ENCODE data around the gene ETNK2.

The ETNK2 gene

GRCh38 chr1:204147406-204148383 is 4.1 kb downstream of the ETNK2 start:
- ATAC-seq, result no peak

- ATAC-seq, result no peak
Observed at GRCh38 chr1:204146965-204147364, 4.9 kb downstream of the ETNK2 start.

- no peak for ATAC-seq
Observed at GRCh38 chr1:204146309-204146708, 5.5 kb downstream of the ETNK2 start.

GRCh38 chr1:204145033-204145504 is 6.8 kb downstream of the ETNK2 start:
- ATAC-seq, result no peak

- ATAC-seq, result no peak
Observed at GRCh38 chr1:204143276-204144041, 8.4 kb downstream of the ETNK2 start.

DNA sequence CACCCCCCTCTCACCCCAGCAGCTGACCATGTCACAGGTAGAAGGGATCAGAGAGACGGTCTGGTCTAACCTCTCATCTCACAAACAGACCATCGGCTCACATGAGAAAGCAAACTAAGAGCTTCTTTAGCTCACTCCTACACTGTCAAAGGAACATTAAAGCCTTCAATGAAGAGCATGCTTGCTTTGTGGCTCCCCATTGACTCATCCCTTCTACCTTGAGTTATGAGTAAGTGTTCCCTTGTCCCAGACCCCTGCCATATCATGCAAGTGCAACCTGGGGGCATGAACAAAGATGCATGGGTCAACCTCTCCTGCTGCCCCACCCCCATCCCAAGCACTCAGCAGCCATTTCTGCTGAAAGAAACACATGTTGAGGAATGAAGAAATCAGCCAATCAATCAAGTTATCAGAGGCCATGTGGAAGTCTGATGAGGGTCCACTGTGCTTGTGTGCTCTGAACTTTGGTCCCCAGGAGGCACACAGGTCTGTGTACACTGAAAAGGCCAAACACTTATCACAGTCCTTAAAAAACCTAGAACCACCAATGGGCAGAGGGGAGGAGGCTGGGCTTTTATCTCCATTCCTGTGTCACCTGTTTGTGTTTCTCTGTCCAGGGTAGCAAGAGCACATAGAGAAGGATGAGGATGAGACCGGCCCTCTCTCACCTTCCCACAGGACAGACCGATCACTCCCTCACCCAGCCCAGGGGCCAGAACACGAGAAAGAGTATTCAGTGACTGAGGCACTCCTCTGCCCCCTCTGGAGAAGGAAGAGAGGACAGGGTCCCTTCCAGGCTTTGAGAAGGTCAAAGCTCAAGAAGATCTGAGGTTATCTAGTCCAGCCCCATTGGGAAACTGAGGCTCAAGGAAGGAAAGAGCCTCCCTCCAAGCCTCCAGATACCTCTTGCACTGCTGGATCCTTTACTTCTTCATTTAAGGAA is 9.5 kb downstream of the ETNK2 start:
- no peak for ATAC-seq

DNA sequence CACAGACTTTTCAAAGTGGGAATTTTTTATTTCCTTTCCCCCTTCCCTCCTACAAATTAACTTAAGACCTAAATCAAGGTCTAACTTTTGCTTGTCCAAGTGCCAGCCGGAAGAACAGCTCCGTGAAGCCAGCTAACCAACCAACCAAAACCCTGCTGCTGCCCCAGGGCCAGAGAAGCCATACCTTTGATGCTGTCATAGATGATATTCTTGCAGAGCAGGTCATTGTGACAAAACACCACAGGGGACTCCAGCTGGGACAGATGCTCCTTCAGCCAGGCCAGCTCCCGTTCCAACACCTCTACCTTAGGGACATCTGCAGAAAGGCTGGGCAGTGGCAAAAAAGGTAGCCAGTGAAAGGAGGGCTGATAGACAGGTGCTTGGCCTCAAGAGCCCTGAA is 10.7 kb downstream of the ETNK2 start:
- ATAC-seq, result no peak

GRCh38 chr1:204139952-204140351 is 11.9 kb downstream of the ETNK2 start:
- no peak for ATAC-seq

DNA sequence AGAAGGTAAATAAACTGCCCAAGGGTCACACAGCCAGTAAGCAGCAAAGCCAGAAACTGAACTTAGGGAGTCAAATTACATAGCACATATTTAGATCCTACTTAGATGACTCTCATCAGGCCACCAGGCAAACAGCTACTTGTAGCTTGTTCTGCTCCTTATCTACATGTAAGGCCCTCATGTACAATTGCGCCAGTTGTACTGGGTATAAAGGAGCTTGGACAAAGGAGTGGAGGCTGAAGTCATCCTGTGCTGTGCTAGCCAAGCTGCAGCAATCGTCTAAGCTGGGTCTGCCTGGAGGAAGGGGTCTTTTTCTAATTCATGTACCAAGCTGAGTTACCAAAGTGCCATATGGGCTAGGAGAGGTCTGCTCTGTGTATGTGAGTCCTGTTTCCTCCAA is 12.8 kb downstream of the ETNK2 start:
- no peak for ATAC-seq

DNA sequence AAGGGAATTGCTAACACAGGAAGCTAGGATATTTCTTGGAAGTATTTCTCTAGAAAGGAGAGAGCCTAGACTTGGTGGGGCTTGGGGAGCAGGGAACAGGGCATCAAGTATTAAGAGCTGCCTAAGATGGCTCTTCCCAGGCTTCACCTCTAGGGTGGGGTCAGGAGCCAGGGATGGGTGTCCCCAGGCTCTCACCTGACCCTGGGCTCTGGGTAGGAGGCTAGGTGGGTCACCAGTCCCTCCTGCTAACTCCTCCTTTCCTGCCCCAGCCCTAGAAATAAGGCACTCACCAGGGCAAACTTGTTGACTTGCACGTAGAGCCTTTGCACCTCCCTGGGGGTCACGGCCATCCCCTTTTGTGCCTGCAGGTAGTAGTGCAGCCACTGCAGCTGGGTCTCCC is 15.0 kb downstream of the ETNK2 start:
- ATAC-seq, result no peak

DNA sequence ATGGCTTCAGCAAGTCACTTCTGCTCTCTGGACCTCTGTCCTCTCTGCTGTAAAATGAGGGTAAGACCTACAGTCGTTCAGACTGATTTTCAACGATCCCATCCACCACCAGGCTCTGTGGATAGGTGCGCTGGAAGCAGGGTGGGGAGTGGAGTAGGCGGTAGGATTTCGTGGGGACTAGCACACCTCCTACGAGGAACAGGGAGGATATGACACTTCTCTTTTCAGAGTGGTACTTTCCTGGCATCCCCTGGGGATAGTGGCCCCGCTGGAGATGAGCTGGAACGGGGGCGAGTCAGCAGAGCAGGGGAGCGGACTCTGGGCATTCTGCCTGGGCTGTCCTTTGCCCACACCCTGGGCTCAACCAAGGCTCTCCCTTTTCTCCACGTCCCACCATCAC is 17.7 kb downstream of the ETNK2 start:
- no peak for ATAC-seq

GRCh38 chr1:204132718-204133117 is 19.1 kb downstream of the ETNK2 start:
- ATAC-seq, result no peak

DNA sequence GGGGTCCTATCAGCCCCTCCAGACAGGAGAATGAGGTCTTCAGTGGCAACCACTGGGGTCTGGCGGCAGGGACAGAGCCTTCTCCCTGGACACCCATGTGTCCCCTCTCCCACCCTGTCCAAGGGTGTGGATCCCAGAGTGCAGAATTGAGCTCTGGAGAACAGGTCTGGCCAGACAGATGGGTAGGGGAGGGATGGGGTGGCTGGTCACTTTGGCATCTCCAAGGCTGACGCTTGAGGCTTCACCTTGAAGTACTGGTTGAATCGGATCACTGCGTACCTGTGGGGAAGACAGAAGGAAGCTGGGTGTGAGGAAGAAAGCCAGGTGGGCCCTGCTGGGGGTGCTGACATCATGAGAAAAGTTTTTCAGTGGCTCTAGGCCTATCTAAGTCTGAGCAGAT is 19.9 kb downstream of the ETNK2 start:
- ATAC-seq, result no peak

- no peak for ATAC-seq
Observed at GRCh38 chr1:204130981-204131892, 20.6 kb downstream of the ETNK2 start.

GRCh38 chr1:204130178-204130577 is 21.7 kb downstream of the ETNK2 start:
- ATAC-seq, result no peak

DNA sequence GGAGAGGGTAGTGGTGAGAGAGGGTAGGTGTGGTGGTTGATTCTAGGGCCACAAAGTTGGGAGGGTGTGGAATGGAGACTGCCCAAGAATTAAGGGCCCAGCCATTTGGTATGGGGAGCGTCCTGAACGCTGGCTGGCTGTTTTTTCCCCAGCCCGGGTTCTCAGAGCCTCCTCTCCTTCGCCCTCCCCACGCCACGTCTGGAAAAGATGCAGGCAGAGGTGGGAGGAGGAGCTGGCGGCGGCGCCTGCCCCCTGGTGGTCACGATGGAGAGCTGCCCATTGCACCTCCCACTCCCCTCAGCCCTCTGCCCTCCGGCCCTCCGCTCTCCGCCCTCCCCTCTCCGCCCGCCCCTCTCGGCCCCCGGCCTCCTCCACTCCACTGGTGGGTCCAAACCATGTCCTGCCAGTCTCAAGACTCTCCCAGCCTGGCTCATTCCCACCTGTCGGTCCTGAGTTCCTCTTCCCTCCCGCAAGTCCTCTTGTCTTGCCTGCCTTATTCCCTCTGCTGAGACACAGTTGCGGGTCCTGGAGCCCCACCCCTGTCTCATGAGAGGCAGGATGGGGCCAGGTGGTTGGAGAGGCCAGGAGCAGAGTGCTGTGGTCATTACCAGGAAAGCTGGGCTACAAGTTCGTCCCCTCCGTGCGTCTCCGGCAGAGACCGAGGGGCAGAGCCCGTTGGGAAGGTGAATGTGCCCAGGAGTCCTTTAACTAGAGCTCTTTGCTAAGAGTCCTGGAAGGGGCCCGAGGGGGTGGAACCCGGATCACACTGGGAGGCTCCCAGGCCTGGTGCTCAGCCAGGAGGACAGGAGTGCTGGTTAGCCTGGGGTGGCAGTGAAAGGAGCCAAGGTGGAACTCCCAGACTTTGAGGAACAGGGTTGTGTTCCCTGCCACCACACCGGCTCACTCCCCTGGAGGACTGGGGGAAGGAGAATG is 22.6 kb downstream of the ETNK2 start:
- peak; percentile 69 to 75 for ATAC-seq

DNA sequence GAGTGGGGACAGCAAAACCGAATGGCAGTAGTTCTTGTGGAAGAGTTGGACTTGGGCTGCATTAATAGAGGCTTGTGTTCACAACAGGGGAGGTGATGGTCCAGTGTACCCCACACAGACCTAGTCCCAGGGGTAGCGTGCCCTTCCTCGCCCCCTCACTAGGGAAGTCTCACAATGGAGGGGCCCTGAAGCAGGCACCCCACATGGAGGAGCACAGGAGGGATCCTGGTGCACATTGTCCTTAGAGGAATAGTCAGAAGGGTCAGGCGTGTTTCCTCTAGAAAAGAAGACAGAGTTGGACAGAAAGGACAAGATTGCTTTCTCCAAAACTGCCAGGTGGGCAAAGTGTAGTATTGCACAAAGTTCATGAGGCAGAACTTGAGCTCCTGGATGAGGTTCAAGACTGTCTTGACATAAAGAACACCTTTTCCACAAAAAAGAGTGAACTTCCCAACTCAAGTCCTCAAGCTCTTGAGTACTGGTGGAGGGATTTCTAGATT is 23.3 kb downstream of the ETNK2 start:
- ATAC-seq, result no peak

DNA sequence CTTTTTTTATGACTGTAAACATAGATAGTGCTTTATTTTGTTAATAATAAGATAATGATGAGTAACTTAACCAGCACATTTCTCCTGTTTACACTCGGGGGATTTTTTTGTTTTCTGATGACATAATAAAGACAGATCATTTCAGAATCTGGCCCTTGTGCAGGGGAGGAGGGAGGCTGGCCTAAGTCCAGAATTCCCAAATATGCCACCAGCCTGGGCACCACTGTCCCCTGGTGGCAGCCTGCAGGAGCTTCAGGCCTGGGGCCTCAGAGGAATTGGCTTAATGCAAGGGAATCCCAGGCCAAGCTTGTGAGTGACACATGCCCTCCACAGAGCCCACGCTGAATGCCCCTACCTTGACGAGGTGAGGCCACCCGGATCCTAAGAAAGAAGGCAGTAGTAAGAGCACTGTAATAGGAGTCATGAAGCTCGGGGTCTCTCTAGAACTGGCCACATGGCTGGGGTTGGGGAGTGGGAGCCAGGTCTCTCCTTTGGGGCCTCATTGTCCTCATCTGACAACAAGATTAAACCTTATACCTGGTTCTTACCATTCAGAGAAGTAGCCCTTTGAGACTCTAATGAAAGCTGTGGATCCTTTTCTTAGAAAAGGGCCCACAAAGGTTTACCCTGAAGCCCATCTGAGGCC is 24.1 kb downstream of the ETNK2 start:
- ATAC-seq, result no peak

DNA sequence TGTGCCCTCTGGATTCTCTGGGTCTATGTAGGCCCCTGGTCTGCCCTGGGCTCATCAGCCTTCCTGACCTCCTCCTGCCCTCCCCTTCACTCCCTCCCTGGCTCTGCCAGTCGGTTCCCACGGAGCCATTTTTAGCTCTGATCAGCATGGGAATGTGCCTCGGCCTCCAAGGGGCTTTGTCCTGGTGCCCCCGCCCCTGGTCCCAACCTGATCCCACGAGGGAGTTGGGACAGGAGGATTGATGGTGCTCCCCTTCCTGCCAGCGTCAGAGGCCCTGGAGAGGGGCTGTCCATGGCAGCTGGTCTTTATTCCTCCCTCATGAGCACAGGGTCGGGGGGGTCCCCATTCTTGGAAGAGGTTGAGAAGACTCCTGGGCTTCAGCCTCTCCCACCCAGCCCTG is 24.9 kb downstream of the ETNK2 start:
- ATAC-seq, result no peak

GRCh38 chr1:204126386-204126785 is 25.5 kb downstream of the ETNK2 start:
- ATAC-seq, result no peak
